WTC11 (cell line): Measurements from ENCODE around the gene HNRNPH2.

Experiments
- FOXK1 ChIP-seq: sonication (generic); formaldehyde crosslinking; IDR thresholded peaks from 2 replicates; pipeline ENCODE4 v1.8.0; 2022; ENCODE audit warnings: mild to moderate bottlenecking, moderate library complexity, missing genetic modification reagents
- MYBL2 ChIP-seq: sonication (generic); formaldehyde crosslinking; IDR thresholded peaks from 2 replicates; pipeline ENCODE4 v1.8.1; 2023; ENCODE audit warnings: mild to moderate bottlenecking, moderate library complexity, missing genetic modification reagents
- NR3C1 ChIP-seq: sonication (generic); formaldehyde crosslinking; conservative IDR thresholded peaks from 2 replicates; pipeline ENCODE4 v1.8.1; 2023; ENCODE audit warnings: low read depth, mild to moderate bottlenecking, missing genetic modification reagents
- PRRX2 ChIP-seq: fragments of 250-450 bp; sonication (Bioruptor Pico); IDR thresholded peaks from 2 replicates; pipeline ENCODE4 v1.8.0; 2021; ENCODE audit warnings: mild to moderate bottlenecking
- SP1 ChIP-seq: sonication (generic); formaldehyde crosslinking; conservative IDR thresholded peaks from 2 replicates; pipeline ENCODE4 v1.8.1; 2022; ENCODE audit warnings: missing genetic modification reagents
- ZNF232 ChIP-seq: sonication (generic); formaldehyde crosslinking; IDR thresholded peaks from 2 replicates; pipeline ENCODE4 v1.8.0; 2022; ENCODE audit warnings: mild to moderate bottlenecking, missing genetic modification reagents
- ZNF263 ChIP-seq: sonication (generic); formaldehyde crosslinking; IDR thresholded peaks from 2 replicates; pipeline ENCODE4 v1.8.1; 2022; ENCODE audit warnings: low read depth, mild to moderate bottlenecking, moderate library complexity, missing genetic modification reagents
- ZNF396 ChIP-seq: fragments of 250-450 bp; sonication (Bioruptor Pico); IDR thresholded peaks from 2 replicates; pipeline ENCODE4 v1.8.0; 2021; ENCODE audit warnings: mild to moderate bottlenecking, moderate library complexity, borderline replicate concordance
- ZNF423 ChIP-seq: fragments of 250-450 bp; sonication (Bioruptor Pico); IDR thresholded peaks from 2 replicates; pipeline ENCODE4 v2.1.2; 2022; ENCODE audit warnings: mild to moderate bottlenecking, moderate library complexity
- TF ChIP-seq, protein P1 (sequence below): fragments of 200-600 bp; IDR thresholded peaks from 2 replicates; pipeline ENCODE4 v1.8.0; 2022; ENCODE audit warnings: antibody characterized with exemption
- TF ChIP-seq, protein P2 (sequence below): sonication (generic); formaldehyde crosslinking; IDR thresholded peaks from 2 replicates; pipeline ENCODE4 v1.8.1; 2023; ENCODE audit warnings: mild to moderate bottlenecking, moderate library complexity, missing genetic modification reagents

DNA sequence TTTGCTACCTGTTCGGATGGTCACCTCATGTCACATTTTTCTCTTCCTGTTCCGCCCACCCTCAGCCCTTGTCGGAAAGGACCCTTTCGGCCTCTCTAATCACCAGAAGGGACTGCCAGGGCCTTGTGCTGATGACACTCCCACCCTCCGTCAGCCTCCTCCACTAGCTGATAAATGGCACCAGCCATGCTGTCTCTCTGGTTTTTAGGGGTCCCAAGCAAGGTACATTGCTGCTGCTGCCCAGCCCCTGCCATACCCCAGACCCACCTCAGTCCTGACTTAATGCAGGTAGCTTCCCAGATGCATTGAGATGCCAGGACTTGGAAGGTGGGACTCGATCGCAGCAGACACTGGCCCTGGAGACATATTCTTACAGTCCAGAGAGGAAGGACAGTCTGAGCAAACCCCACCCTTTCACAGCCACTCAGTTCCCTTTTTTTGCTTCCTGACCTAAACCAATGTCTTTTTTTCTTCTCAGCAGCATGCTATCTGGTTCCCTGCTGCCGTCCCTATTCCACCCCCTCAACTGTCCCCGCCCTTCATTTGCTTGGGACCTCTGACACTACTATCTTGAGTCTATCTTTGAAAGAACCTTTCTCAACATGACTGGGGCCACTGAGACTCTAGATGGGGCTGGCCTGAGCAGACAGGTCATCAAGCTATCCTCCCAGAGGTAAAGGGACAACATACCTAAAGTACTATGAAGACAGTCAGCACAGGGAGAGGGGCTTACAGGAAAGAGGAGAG lies 22.1 kb upstream of the HNRNPH2 start, which contains the start of gene BTK:
- TF ChIP-seq ZNF263 (CRISPR knock-in tag) (no peak), PRRX2 (no peak), ZNF396 (no peak), SP1 (CRISPR knock-in tag) (no peak), MYBL2 (CRISPR knock-in tag) (no peak), FOXK1 (CRISPR knock-in tag) (no peak), ZNF423 (CRISPR knock-in tag) (no peak), ZNF232 (no peak), NR3C1 (CRISPR knock-in tag) (no peak)
- TF ChIP-seq, protein P1, sequence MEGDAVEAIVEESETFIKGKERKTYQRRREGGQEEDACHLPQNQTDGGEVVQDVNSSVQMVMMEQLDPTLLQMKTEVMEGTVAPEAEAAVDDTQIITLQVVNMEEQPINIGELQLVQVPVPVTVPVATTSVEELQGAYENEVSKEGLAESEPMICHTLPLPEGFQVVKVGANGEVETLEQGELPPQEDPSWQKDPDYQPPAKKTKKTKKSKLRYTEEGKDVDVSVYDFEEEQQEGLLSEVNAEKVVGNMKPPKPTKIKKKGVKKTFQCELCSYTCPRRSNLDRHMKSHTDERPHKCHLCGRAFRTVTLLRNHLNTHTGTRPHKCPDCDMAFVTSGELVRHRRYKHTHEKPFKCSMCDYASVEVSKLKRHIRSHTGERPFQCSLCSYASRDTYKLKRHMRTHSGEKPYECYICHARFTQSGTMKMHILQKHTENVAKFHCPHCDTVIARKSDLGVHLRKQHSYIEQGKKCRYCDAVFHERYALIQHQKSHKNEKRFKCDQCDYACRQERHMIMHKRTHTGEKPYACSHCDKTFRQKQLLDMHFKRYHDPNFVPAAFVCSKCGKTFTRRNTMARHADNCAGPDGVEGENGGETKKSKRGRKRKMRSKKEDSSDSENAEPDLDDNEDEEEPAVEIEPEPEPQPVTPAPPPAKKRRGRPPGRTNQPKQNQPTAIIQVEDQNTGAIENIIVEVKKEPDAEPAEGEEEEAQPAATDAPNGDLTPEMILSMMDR = no peak
- TF ChIP-seq, protein P2, sequence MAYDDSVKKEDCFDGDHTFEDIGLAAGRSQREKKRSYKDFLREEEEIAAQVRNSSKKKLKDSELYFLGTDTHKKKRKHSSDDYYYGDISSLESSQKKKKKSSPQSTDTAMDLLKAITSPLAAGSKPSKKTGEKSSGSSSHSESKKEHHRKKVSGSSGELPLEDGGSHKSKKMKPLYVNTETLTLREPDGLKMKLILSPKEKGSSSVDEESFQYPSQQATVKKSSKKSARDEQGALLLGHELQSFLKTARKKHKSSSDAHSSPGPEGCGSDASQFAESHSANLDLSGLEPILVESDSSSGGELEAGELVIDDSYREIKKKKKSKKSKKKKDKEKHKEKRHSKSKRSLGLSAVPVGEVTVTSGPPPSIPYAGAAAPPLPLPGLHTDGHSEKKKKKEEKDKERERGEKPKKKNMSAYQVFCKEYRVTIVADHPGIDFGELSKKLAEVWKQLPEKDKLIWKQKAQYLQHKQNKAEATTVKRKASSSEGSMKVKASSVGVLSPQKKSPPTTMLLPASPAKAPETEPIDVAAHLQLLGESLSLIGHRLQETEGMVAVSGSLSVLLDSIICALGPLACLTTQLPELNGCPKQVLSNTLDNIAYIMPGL (CRISPR knock-in tag) = no peak
